Measurements from ENCODE around the gene PCIF1.

GRCh38 chr20:45940053-45940452, 5.6 kb downstream of the PCIF1 start:
- TF ChIP-seq CTCF (conservative IDR thresholded peaks at IDR 0.05 in 1 of 2, IDR thresholded peaks at IDR 0.05 in 1 of 2; ENCODE audit: extremely low read depth in 1 of 2, insufficient read depth in 1 of 2, low read depth in 1 of 2, low read length in 2 of 2) = no peak
- TF ChIP-seq EZH2 (IDR thresholded peaks at IDR 0.05; ENCODE audit: borderline replicate concordance, low read length) = no peak

All from mammary epithelial cell (primary cell).